Suppressor macrophage treated with lipopolysaccharide for 4 hours (primary cell): ENCODE results near the gene ARHGAP10.
"Not testable (repeated sequence)": the region's sequence is repeated elsewhere in the genome, so short reads cannot be mapped to it uniquely, and the experiment has no call there.

Experiments used
- DNase-seq: peaks from one replicate; pipeline ENCODE4 v3.0.0-alpha.2; 2020

The ARHGAP10 gene

DNA sequence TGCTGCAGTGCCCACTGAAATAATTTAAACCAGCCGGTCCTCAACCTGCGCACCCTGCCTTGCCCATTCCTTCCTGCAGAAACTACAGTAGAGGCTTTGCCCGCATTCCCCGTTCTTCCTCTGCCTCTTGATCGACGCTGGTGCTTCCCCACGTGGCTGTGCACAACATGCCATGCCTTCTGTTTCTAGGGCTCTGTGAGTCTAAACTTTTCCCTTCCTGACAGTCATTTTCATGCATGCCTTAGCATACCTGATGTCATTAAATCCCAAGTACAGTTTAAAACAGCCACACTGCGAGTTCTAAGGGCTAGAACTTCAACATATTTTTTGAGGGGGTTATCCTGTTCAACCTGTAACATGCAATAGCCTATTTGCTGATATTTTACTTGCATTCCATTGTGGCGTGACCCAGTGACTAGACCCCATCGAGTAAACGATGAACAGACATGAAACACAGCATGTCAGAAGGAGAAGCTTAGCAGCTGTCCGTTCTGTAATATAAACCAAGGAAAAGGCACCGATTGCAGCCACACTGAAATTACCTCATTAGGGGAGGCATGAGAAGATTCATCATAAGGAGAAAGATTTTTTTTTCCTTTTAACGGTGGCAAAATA is 232.5 kb downstream of the ARHGAP10 start:
- DNase-seq, result no peak

GRCh38 chr4:147965056-147965455 is 233.2 kb downstream of the ARHGAP10 start:
- no peak for DNase-seq

GRCh38 chr4:147965873-147966272 is 234.0 kb downstream of the ARHGAP10 start:
- DNase-seq, result no peak

GRCh38 chr4:147968641-147969040 is 236.8 kb downstream of the ARHGAP10 start:
- DNase-seq, result no peak

- peak; percentile 33 for DNase-seq
These were observed 237.9 kb downstream of the ARHGAP10 start for GRCh38 chr4:147969573-147970385.

- DNase-seq, result peak; percentile 25
These were observed 239.2 kb downstream of the ARHGAP10 start for GRCh38 chr4:147971116-147971515.

- DNase-seq, result peak; percentile 19
These were observed 243.4 kb downstream of the ARHGAP10 start for GRCh38 chr4:147975325-147975724.

DNA sequence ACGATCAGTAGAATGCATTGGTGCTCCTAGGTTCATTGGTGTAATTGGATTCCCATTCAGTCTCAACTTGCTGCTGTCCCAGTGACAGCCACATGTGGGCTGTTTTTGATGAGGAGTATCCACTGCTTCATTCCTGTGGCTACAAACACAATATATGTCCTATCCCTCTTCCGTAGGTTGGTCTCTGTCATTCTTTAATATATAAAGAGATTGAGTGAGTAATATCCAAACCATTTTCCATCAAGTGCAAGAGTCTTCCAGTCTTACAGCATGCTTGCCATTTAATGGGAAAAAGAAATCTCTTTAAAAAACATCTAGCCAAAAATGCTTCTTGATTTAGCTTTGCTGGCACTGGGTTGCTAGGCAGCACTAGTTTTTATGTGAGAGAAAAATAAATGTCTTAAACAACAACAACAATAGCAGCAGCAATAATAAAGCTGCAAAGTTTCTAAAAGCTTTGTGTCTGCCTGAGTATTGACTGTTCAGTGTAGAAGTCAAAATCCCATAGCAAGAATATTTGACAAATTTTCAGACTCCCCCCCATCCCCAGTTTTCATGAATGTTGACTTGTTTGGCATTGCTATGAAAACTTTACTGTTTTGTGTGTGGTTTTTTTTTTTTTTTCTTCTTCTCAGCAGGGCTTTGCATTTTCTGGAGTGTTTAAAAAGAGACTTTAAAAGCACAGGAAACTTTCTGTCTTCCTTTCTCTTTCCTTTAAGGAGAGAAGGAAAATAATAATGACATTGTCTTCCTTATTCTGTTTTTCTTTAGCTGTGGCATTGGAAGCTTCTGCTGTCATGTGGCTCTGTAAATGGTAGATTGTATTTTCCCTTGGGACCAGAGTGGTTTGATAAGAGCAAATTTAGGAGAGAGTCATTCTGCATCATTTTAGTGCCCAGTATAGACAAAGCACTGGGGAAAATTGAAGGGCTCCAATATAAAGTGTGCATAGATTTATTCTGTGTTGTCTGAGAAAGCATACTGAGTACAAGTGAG is 244.3 kb downstream of the ARHGAP10 start:
- DNase-seq, result no peak

- DNase-seq, result peak; percentile 35
These were observed 248.7 kb downstream of the ARHGAP10 start for GRCh38 chr4:147980586-147980985.

DNA sequence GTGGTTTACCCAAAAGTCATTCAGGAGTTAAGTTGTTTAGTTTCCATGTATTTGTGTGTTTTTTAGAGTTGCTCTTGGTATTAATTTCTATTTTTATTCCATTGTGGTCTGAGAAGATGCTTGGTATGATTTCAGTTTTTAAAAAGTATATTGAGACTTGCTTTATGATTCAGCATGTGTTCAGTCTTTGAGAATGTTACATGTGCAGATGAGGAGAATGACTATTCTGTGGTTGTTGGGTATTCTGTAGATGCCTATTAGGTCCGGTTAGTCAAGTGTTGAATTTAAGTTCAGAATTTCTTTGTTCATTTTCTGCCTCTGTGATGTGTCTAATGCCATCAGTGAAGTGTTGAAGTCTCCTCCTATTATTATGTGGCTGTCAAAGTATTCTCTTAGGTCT is 249.4 kb downstream of the ARHGAP10 start:
- no peak for DNase-seq

GRCh38 chr4:147984065-147984777 is 252.3 kb downstream of the ARHGAP10 start:
- DNase-seq, result peak; percentile 54

DNA sequence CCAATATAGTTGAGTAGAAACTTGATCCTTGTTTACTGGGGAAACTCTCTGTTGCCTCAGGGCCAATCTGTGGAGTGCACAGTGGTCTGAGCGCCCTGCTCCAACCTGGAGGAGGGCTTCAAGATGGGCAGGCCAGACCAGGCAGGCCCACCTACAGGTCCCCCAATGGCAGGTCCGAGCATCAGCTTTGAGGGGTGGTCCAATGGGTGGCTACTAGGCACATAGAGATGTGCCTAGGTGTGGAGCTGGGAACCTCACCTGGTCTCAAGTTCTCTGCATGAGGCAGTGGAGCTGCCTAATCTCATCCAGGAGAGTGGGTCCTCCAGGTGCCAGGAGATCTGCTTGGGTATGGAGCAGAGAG is 252.9 kb downstream of the ARHGAP10 start:
- no peak for DNase-seq

GRCh38 chr4:147985376-147985775 is 253.5 kb downstream of the ARHGAP10 start:
- no peak for DNase-seq

DNA sequence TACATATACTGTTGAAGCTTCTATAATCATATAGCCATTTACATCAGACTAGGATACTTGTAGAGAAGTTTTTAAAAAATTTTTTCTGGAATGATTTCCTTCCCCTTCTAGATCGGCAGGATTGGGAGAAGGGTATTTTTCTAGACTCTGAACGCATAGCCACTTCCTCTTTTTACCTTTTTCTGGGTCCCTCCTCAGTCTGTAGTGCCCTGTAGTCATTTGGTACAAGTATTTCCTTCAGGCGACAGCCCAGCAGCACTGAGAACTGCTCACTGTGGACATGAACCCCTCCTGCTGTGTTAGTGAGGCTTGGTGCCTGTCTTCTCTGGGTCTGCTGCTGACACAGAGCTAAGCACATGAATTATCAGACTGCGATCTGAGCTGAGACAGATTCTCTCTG is 255.4 kb downstream of the ARHGAP10 start:
- no peak for DNase-seq

DNA sequence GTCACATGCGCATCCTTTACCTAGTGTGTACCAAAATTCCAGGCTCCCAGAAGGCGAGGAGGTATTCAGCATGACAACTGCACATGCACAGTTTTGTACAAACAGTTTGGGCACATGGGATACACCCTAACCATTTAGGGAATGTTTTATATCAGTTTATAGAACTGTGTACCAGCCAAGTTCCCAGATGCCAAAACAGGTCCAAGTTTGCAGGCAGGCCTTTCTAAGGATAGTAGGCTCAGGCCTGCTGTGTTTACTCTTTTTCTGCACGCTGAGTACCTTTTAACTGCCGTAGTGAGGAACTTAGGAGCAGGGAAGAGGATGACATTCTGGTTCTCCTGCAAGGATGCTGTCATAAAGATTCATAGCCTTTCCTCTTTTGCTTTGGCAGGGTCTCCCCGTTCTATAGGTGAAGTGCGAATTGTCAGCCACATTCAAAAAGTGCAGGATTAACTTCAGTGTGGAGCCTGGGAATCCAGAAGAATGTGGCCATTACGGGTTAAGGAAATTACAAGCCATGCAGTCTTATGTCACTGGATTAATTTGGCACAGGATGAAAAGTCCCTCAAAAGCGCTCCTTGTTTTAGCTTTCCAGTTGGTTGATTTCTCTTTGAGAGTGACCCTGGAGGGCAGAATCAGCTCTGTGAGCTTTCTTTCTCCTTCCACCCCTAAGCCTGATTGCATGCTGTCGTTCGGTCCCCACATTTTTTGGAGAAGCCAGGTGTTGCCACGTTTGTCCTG is 259.8 kb downstream of the ARHGAP10 start:
- no peak for DNase-seq

GRCh38 chr4:147994076-147994475 is 262.2 kb downstream of the ARHGAP10 start:
- peak; percentile 52 for DNase-seq

DNA sequence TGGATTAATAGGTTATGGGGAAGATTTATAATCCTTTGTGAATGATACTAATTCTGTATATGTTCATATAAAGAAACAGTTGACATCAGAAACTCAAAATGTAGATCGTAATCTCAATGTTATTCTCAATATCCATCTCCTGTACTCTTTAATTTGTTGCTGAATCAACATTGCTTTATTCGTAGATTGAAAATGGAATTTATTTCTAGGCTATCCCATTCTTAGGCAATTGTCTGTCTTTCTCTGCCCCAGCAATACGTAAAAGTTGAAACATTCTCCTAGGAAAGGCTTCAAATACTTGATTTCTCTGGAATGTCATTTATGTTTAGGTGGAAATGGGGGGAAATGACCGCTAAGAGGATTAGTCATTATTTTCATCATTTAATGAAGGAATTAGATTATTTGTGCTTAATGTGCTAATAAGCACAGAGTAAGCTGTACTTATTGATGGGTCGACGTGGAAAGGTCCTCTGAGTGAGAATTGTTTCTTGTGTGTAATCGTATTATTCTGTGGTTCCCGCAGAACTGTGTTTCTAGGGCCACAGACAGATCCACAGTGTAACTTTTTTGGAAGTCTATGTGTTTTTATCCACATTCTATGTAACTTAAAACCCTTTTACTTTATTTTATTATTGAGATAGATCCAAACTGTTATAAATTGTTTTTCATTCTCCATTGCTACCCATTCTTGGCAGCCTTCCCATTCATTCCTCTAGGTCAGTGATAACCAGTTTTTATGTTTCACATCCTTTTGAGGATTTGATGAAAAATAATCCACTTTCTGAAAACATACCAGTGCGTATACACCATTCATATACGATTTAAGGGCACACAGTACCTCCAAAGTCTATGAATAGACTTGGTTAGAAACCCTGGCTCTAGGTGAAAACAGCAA is 262.9 kb downstream of the ARHGAP10 start:
- no peak for DNase-seq

DNA sequence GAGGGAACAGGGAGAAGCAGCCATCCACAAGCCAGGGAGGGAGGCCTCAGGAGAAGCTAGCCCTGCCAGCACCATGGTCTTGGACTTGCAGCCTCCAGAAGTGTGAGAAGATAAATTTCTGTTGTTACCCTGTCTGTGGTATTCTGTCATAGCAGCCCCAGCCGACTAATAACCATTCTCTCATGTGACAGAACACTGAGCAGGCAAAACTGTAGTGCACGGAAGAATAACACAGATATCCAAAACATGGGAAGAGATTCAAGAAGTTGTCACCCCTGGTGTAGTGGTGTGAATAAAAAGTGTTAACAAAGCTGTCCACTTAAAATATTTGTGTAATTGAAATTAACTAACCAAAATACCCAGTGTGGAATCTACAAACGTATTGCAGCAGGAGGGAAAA is 265.0 kb downstream of the ARHGAP10 start:
- DNase-seq, result no peak

DNA sequence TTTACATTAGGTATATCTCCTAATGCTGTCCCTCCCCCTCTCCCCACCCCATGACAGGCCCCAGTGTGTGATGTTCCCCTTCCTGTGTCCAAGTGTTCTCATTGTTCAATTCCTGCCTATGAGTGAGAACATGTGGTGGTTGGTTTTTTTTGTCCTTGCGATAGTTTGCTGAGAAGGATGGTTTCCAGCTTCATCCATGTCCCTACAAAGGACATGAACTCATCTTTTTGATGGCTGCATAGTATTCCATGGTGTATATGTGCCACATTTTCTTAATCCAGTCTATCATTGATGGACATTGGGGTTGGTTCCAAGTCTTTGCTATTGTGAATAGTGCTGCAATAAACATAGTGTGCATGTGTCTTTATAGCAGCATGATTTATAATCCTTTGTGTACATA is 268.1 kb downstream of the ARHGAP10 start:
- not testable (repeated sequence) for DNase-seq

DNA sequence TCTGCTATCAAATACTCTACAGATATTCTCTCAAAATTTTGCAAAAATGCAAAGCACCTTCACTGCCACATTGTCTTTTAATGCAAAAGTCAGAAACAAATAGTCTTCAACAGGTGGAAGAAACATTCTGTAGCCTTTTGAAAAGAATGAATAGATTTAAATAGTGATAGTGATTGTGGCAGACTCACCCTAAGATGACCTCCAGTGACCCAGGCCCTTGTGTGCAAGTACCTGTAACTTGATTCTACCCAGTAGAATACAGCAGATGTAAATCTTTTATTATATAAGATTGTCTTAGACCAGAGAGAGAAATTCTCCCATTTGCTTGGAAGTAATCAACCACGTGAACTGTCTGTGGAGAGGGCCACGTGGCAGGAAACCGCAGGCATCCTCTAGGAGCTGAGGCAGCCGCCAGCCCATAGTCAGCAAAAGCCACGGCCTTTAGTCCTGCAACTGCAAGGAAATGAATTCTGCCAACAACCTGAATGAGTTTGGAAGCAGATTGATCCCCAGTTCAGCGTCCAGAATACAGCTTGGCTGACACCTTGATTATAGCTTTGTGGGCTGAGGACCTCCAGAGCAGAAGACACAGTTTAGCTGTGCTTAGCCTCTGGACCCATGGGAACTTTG is 272.5 kb downstream of the ARHGAP10 start:
- peak; percentile 17 for DNase-seq
